Skeletal muscle satellite cell (primary cell): ENCODE data around the gene KCTD20.
"Not testable (repeated sequence)": the region's sequence is repeated elsewhere in the genome, so short reads cannot be mapped to it uniquely, and the experiment has no call there.

Experiments used
- H3K27me3 ChIP-seq: 2 replicates; pipeline ENCODE4 v1.7.0; 2013; ENCODE audit warnings: low read length; ENCODE audit not compliant: control insufficient read depth, insufficient read depth
- H3K36me3 ChIP-seq: 2 replicates; pipeline ENCODE4 v1.7.0; 2013; ENCODE audit warnings: mild to moderate bottlenecking, control low read depth, low read length; ENCODE audit not compliant: insufficient read depth
- H3K4me1 ChIP-seq: 2 replicates; pipeline ENCODE4 v1.7.0; 2013; ENCODE audit warnings: low read length; ENCODE audit not compliant: control insufficient read depth, insufficient read depth
- H3K4me2 ChIP-seq: 2 replicates; pipeline ENCODE4 v1.7.0; 2013; ENCODE audit warnings: mild to moderate bottlenecking, low read length
- H3K4me3 ChIP-seq: 2 replicates; pipeline ENCODE4 v1.7.0; 2013; ENCODE audit warnings: low read length
- H3K9ac ChIP-seq: 2 replicates; pipeline ENCODE4 v1.7.0; 2013; ENCODE audit warnings: mild to moderate bottlenecking, low read depth, low read length, moderate library complexity
- H3K9me3 ChIP-seq: replicated peaks from 2 replicates; pipeline ENCODE4 v1.7.0; 2013; ENCODE audit warnings: mild to moderate bottlenecking, control low read depth, low read length

KCTD20 gene

DNA sequence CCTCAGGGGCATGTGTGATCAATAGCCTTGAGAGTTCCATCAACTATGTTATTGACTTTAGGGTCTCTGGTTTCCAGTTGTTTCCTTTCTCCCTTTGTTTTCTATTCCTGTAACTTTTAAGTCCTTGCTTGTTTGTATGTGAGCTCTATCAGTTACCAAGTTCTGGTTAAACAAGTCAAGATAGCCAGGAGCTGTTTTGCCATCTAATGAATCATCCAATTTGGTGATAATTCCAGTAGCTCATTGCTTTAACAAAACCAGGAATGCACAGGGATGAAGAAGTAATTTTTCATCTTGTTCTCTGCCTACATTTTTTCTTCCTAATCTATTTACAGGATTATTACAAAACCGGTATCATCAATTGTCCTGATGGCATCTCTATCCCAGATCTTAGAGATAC, 36.5 kb downstream of the KCTD20 start:
- no peak overlapping the region for H3K9ac ChIP-seq
- no peak overlapping the region for H3K4me3 ChIP-seq
- H3K27me3 ChIP-seq = no peaks in the 10 kb centered on the region
- H3K4me1 ChIP-seq = no peaks in the 10 kb centered on the region
- H3K36me3 ChIP-seq = peaks cover 33% of the 10 kb centered on the region
- no peaks in the 10 kb centered on the region for H3K9me3 ChIP-seq
- no peak overlapping the region for H3K4me2 ChIP-seq

GRCh38 chr6:36483326-36483725, 40.5 kb downstream of the KCTD20 start:
- H3K9me3 ChIP-seq, H3K4me2 ChIP-seq, H3K9ac ChIP-seq, H3K27me3 ChIP-seq, H3K4me1 ChIP-seq, H3K4me3 ChIP-seq: not testable (repeated sequence)
- peaks cover 60% of the 10 kb centered on the region for H3K36me3 ChIP-seq

- Histone ChIP-seq H3K4me2 (no peak overlapping the region), H3K9ac (no peak overlapping the region), H3K4me3 (no peak overlapping the region), H3K4me1 (no peaks in the 10 kb centered on the region), H3K9me3 (no peaks in the 10 kb centered on the region), H3K36me3 (peaks cover 64% of the 10 kb centered on the region), H3K27me3 (no peaks in the 10 kb centered on the region)
These were observed 41.9 kb downstream of the KCTD20 start for GRCh38 chr6:36484736-36485135.

GRCh38 chr6:36487698-36488097, 44.9 kb downstream of the KCTD20 start:
- H3K9ac ChIP-seq = no peak overlapping the region
- H3K9me3 ChIP-seq = no peaks in the 10 kb centered on the region
- H3K4me1 ChIP-seq = no peaks in the 10 kb centered on the region
- no peak overlapping the region for H3K4me2 ChIP-seq
- H3K4me3 ChIP-seq = no peak overlapping the region
- H3K27me3 ChIP-seq = no peaks in the 10 kb centered on the region
- H3K36me3 ChIP-seq = peaks cover 54% of the 10 kb centered on the region

- Histone ChIP-seq H3K4me1 (no peaks in the 10 kb centered on the region), H3K9me3 (no peaks in the 10 kb centered on the region), H3K9ac (no peak overlapping the region), H3K4me2 (no peak overlapping the region), H3K4me3 (no peak overlapping the region), H3K36me3 (peaks cover 54% of the 10 kb centered on the region), H3K27me3 (no peaks in the 10 kb centered on the region)
These were observed 45.4 kb downstream of the KCTD20 start for GRCh38 chr6:36488221-36488620.

DNA sequence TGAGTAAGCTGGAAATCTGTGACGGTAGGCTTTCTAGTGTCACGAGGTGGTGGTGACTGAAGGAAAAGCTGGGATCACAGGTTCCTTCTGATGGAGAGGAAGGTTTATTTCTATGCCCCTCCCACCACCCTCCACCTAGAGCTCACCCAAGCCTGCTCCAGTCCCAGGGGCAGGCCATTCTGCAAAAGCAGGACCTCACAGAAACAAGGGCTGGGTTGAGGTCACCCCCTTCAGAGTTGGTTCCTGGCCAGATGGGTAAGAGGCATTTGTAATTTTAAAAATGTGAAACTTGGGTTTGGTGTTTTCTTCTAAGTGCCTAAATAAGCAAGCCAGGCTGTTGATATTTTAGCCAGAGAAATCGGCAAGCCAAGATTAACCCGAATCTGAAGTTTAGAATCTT, 46.6 kb downstream of the KCTD20 start:
- no peaks in the 10 kb centered on the region for H3K4me1 ChIP-seq
- no peaks in the 10 kb centered on the region for H3K27me3 ChIP-seq
- H3K9ac ChIP-seq = no peak overlapping the region
- peaks cover 58% of the 10 kb centered on the region for H3K36me3 ChIP-seq
- no peak overlapping the region for H3K4me2 ChIP-seq
- no peak overlapping the region for H3K4me3 ChIP-seq
- H3K9me3 ChIP-seq = no peaks in the 10 kb centered on the region

DNA sequence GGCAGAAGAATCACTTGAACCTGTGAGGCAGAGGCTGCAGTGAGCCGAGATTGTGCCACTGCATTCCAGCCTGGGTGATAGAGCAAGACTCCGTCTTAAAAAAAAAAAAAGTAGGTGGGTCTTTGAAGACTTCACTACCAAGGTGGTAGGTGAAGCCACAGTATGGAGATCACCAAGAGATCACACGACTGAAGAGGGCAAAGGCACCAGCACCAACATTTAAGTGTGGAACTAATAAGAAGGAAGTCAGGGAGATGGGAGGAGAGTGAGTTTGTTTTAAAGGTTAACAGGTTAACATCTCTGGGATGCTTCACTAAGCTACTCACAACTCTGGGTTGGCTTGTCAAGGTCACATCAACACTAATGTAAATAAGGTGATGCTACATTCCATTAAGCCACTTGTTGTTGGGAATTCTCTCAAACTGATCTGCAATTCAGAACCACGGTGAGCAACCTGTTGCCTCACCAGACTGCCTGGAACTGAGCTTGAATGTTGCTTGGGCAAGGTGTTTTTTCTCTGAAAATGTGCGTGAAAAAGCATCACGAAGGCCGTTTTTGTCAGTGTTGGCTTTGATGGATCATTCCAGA, 48.7 kb downstream of the KCTD20 start:
- H3K4me1 ChIP-seq = no peaks in the 10 kb centered on the region
- no peak overlapping the region for H3K4me3 ChIP-seq
- H3K36me3 ChIP-seq = peaks cover 57% of the 10 kb centered on the region
- no peak overlapping the region for H3K4me2 ChIP-seq
- H3K9me3 ChIP-seq = no peaks in the 10 kb centered on the region
- H3K9ac ChIP-seq = no peak overlapping the region
- H3K27me3 ChIP-seq = no peaks in the 10 kb centered on the region

DNA sequence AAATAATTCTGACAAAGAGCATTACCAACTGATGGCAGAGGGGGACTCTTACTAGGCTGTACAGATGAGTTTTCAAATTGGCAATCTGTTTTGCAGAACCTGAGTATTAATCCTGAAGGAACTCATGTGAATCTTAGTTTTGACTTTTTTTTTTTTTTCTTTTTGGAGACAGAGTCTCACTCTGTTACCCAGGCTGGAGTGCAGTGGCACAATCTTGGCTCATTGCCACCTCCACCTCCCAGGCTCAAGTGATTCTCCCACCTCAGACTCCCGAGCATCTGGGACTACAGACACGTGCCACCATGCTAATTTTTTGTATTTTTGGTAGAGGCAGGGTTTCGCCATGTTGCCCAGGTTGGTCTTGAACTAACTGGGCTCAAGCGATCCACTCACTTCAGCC, 49.3 kb downstream of the KCTD20 start:
- H3K4me2 ChIP-seq = no peak overlapping the region
- no peaks in the 10 kb centered on the region for H3K27me3 ChIP-seq
- H3K9ac ChIP-seq = no peak overlapping the region
- peaks cover 57% of the 10 kb centered on the region for H3K36me3 ChIP-seq
- no peaks in the 10 kb centered on the region for H3K4me1 ChIP-seq
- no peaks in the 10 kb centered on the region for H3K9me3 ChIP-seq
- no peak overlapping the region for H3K4me3 ChIP-seq

DNA sequence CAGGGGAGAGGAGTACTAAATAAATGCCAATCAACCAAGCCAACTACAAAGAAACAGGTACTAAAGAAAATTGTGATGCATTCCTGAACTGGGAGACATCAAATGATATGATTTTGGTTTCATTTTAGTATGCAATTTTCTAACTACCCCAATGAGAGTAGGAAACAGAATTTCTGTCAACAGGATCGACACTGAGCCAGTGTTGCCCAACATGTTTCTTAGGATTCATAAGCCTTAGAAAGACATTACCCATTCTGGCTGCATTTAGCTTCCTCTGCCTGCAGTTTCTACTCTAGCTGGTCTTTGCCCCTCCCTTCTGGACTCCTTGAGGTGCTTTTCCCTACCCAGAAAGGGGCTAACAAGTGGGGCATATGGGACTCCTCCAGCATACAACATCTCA, 49.8 kb downstream of the KCTD20 start:
- Histone ChIP-seq H3K4me3 (no peak overlapping the region), H3K4me2 (no peak overlapping the region), H3K9ac (no peak overlapping the region), H3K4me1 (no peaks in the 10 kb centered on the region), H3K27me3 (no peaks in the 10 kb centered on the region), H3K9me3 (no peaks in the 10 kb centered on the region), H3K36me3 (peaks cover 58% of the 10 kb centered on the region)

DNA sequence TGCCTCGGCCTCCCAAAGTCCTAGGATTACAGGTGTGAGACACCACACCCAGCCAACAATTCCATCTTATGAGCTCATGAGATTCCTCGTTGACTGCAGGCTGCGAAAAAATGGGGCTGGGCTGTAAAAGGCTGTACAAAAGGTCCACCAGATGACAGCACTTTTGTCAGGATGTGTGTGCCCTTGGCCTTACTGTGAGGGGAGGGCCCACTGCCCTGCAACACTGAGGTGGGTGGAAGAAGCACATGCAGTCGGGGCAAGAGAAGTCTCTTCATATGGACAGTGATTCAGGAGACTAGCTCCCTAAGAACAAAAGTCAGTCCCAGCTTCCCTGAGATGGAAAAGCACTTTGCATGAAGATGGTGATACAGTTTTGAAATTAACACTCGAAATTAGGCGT, 50.5 kb downstream of the KCTD20 start:
- Histone ChIP-seq H3K27me3 (no peaks in the 10 kb centered on the region), H3K36me3 (peaks cover 55% of the 10 kb centered on the region), H3K4me3 (no peak overlapping the region), H3K9ac (no peak overlapping the region), H3K9me3 (no peaks in the 10 kb centered on the region), H3K4me1 (no peaks in the 10 kb centered on the region), H3K4me2 (no peak overlapping the region)

GRCh38 chr6:36493859-36494258, 51.1 kb downstream of the KCTD20 start:
- no peaks in the 10 kb centered on the region for H3K4me1 ChIP-seq
- no peak overlapping the region for H3K9ac ChIP-seq
- peaks cover 56% of the 10 kb centered on the region for H3K36me3 ChIP-seq
- no peaks in the 10 kb centered on the region for H3K27me3 ChIP-seq
- H3K4me2 ChIP-seq = no peak overlapping the region
- no peaks in the 10 kb centered on the region for H3K9me3 ChIP-seq
- H3K4me3 ChIP-seq = no peak overlapping the region

DNA sequence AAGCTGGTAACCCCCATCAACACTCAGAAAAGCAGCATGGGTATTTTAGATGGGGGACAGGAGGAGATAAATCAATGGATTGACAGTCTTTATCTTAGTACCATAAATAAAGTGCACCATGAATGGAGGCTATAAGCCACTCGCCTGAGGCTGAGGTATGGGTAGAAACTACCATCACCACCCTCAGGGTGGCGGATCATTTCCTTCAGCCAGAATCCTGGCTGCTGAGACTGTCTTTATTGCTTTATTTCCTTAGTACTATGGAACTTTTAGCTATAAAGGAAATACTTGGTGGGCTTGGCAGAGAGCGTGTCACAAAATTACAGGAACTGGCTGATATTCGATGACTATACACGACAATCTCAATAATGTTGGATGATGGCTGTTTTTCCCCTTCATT, 52.3 kb downstream of the KCTD20 start:
- no peaks in the 10 kb centered on the region for H3K9me3 ChIP-seq
- H3K27me3 ChIP-seq = no peaks in the 10 kb centered on the region
- peaks cover 62% of the 10 kb centered on the region for H3K36me3 ChIP-seq
- H3K4me3 ChIP-seq = no peak overlapping the region
- H3K4me1 ChIP-seq = no peaks in the 10 kb centered on the region
- no peak overlapping the region for H3K4me2 ChIP-seq
- no peak overlapping the region for H3K9ac ChIP-seq
